Mesenchymal stem cell (in vitro differentiated cells and primary cell): ENCODE results near the gene PTGFRN.

ENCODE experiments used
- DNase-seq: peaks from one replicate; pipeline ENCODE4 v3.0.0-alpha.2; 2013
- H2AFZ ChIP-seq: one replicate; pipeline ENCODE4 v1.6.1; 2013; ENCODE audit warnings: low read depth, mild to moderate bottlenecking, control low read depth, inconsistent platforms, low read length, moderate library complexity
- H2AK5ac ChIP-seq: 2 replicates; pipeline ENCODE4 v1.6.1; 2013; ENCODE audit warnings: low read length, moderate library complexity, mild to moderate bottlenecking, inconsistent platforms; ENCODE audit not compliant: severe bottlenecking
- H2BK120ac ChIP-seq: one replicate; pipeline ENCODE4 v1.6.1; 2013; ENCODE audit warnings: low read depth, mild to moderate bottlenecking, inconsistent platforms, low read length, moderate library complexity
- H2BK12ac ChIP-seq, 2 experiments: one replicate each; pipeline ENCODE4 v1.6.1; 2013; ENCODE audit warnings: inconsistent platforms in 2 of 2, low read length in 2 of 2, mild to moderate bottlenecking in 2 of 2, moderate library complexity in 2 of 2, control low read depth in 1 of 2
- H2BK15ac ChIP-seq: one replicate; pipeline ENCODE4 v1.6.1; 2013; ENCODE audit warnings: mild to moderate bottlenecking, low read depth, inconsistent platforms; ENCODE audit not compliant: poor library complexity, severe bottlenecking
- H2BK5ac ChIP-seq: 2 replicates; pipeline ENCODE4 v1.6.1; 2013; ENCODE audit warnings: low read depth, mild to moderate bottlenecking, low read length, control low read depth, inconsistent platforms; ENCODE audit not compliant: poor library complexity, severe bottlenecking
- H3K14ac ChIP-seq, 2 experiments: one replicate each; pipeline ENCODE4 v1.6.1; 2013; ENCODE audit warnings: inconsistent platforms in 2 of 2, low read length in 2 of 2, control low read depth in 1 of 2, mild to moderate bottlenecking in 1 of 2, moderate library complexity in 1 of 2
- H3K18ac ChIP-seq, 2 experiments: one replicate each; pipeline ENCODE4 v1.6.1; 2013; ENCODE audit warnings: inconsistent platforms in 2 of 2, low read length in 2 of 2, control low read depth in 1 of 2, low read depth in 1 of 2, mild to moderate bottlenecking in 1 of 2
- H3K23ac ChIP-seq, 2 experiments: one replicate each; pipeline ENCODE4 v1.6.1; 2013; ENCODE audit warnings: inconsistent platforms in 2 of 2, low read length in 2 of 2, mild to moderate bottlenecking in 2 of 2, moderate library complexity in 2 of 2, control low read depth in 1 of 2
- H3K27ac ChIP-seq: 2 replicates; pipeline ENCODE4 v1.5.1; 2013; ENCODE audit warnings: mild to moderate bottlenecking, moderate library complexity, low read length, control low read depth, inconsistent platforms; ENCODE audit not compliant: poor library complexity, severe bottlenecking
- H3K27me3 ChIP-seq, 2 experiments: 2 replicates each; pipeline versions ENCODE4 v1.6.1 to v1.7.0; 2013; ENCODE audit warnings: low read length in 2 of 2, mild to moderate bottlenecking in 2 of 2, moderate library complexity in 2 of 2, control low read depth in 1 of 2, inconsistent platforms in 1 of 2; ENCODE audit not compliant: control insufficient read depth in 1 of 2, insufficient read depth in 1 of 2
- H3K36me3 ChIP-seq, 2 experiments: 2 replicates each; pipeline versions ENCODE4 v1.6.1 to v1.7.0; 2013; ENCODE audit warnings: low read length in 2 of 2, control low read depth in 1 of 2, inconsistent platforms in 1 of 2, low read depth in 1 of 2, mild to moderate bottlenecking in 1 of 2; ENCODE audit not compliant: insufficient read depth in 2 of 2, control insufficient read depth in 1 of 2
- H3K4ac ChIP-seq, 2 experiments: one replicate each; pipeline ENCODE4 v1.6.1; 2013; ENCODE audit warnings: inconsistent platforms in 2 of 2, low read length in 2 of 2, mild to moderate bottlenecking in 2 of 2, moderate library complexity in 2 of 2, control low read depth in 1 of 2, low read depth in 1 of 2
- H3K4me1 ChIP-seq: 2 replicates; pipeline ENCODE4 v1.6.1; 2013; ENCODE audit warnings: low read depth, low read length, control low read depth; ENCODE audit not compliant: control insufficient read depth, insufficient read depth
- H3K4me2 ChIP-seq: 2 replicates; pipeline ENCODE4 v1.6.1; 2013; ENCODE audit warnings: low read length, mild to moderate bottlenecking, inconsistent platforms; ENCODE audit not compliant: poor library complexity, severe bottlenecking
- H3K4me3 ChIP-seq, 2 experiments: 2 replicates each; pipeline versions ENCODE4 v1.5.1 to v1.7.0; 2013; ENCODE audit warnings: low read length in 2 of 2, mild to moderate bottlenecking in 2 of 2, control low read depth in 1 of 2, low read depth in 1 of 2; ENCODE audit not compliant: insufficient read depth in 1 of 2
- H3K79me1 ChIP-seq: replicated peaks from 2 replicates; pipeline ENCODE4 v1.6.1; 2013; ENCODE audit warnings: mild to moderate bottlenecking, control low read depth, low read length, inconsistent platforms; ENCODE audit not compliant: poor library complexity, severe bottlenecking
- H3K9ac ChIP-seq: 2 replicates; pipeline ENCODE4 v1.7.0; 2013; ENCODE audit warnings: mild to moderate bottlenecking, low read length, moderate library complexity
- H3K9me3 ChIP-seq: 2 replicates; pipeline ENCODE4 v1.7.0; 2013; ENCODE audit warnings: mild to moderate bottlenecking, low read length; ENCODE audit not compliant: control insufficient read depth
- H4K8ac ChIP-seq: one replicate; pipeline ENCODE4 v1.6.1; 2013; ENCODE audit warnings: inconsistent platforms, mild to moderate bottlenecking, low read length, moderate library complexity
- H4K91ac ChIP-seq: one replicate; pipeline ENCODE4 v1.6.1; 2013; ENCODE audit warnings: mild to moderate bottlenecking, low read length, inconsistent platforms
- WGBS: methylation state at CpG from one replicate; pipeline ENCODE4 v1.1.7; 2013; ENCODE audit warnings: mixed read lengths; 5-methylcytosine and 5-hydroxymethylcytosine counted together

The PTGFRN gene

GRCh38 chr1:117017062-117017461 lies 107.3 kb downstream of the PTGFRN start:
- WGBS, result 93% methylated on average over 4 of the region's 4 CpGs
- no peak overlapping the region for H2AK5ac ChIP-seq

GRCh38 chr1:117017648-117018047 lies 107.9 kb downstream of the PTGFRN start:
- H4K8ac ChIP-seq, result no peak overlapping the region

More at GRCh38 chr1:117017062-117017461, 107.3 kb downstream of the PTGFRN start:
- Histone ChIP-seq H2BK5ac (no peak overlapping the region), H3K27ac (no peak overlapping the region), H2BK120ac (no peak overlapping the region), H3K4me2 (no peak overlapping the region), H3K9ac (no peak overlapping the region), H2BK15ac (no peak overlapping the region), H3K27me3 (peaks cover 0 to 6% of the 10 kb centered on the region in 2 experiments), H3K18ac (no peak overlapping the region), H3K4me1 (peaks cover 1% of the 10 kb centered on the region), H3K9me3 (no peaks in the 10 kb centered on the region), H3K4ac (no peak overlapping the region), H2BK12ac (no peak overlapping the region), H3K79me1 (no peaks in the 10 kb centered on the region), H3K14ac (no peak overlapping the region), H4K91ac (no peak overlapping the region), H4K8ac (no peak overlapping the region), H3K23ac (no peak overlapping the region), H3K4me3 (no peak overlapping the region), H2AFZ (no peak overlapping the region), H3K36me3 (no peaks in the 10 kb centered on the region)
- DNase-seq, result no peak

GRCh38 chr1:117020526-117021156 lies 110.9 kb downstream of the PTGFRN start:
- Histone ChIP-seq H3K9me3 (no peaks in the 10 kb centered on the region), H2AFZ (no peak overlapping the region), H2BK120ac (no peak overlapping the region), H3K36me3 (peaks cover 0 to 6% of the 10 kb centered on the region in 2 experiments), H3K4me3 (no peak overlapping the region), H3K18ac (no peak overlapping the region), H3K27ac (no peak overlapping the region), H2AK5ac (no peak overlapping the region), H2BK5ac (no peak overlapping the region), H2BK12ac (no peak overlapping the region), H2BK15ac (no peak overlapping the region), H4K91ac (no peak overlapping the region), H3K9ac (no peak overlapping the region), H3K79me1 (no peaks in the 10 kb centered on the region), H3K4me2 (no peak overlapping the region), H3K27me3 (peaks cover 0 to 6% of the 10 kb centered on the region in 2 experiments), H3K23ac (no peak overlapping the region), H3K14ac (no peak overlapping the region), H3K4me1 (no peaks in the 10 kb centered on the region), H3K4ac (no peak overlapping the region), H4K8ac (no peak overlapping the region)
- no peak for DNase-seq
- WGBS, result 71% methylated on average over 1 of the region's 1 CpG

More at GRCh38 chr1:117017648-117018047, 107.9 kb downstream of the PTGFRN start:
- peaks cover 1% of the 10 kb centered on the region for H3K4me1 ChIP-seq
- no peaks in the 10 kb centered on the region for H3K36me3 ChIP-seq
- H3K4me2 ChIP-seq, result no peak overlapping the region
- no peak overlapping the region for H2AK5ac ChIP-seq
- H3K79me1 ChIP-seq, result no peaks in the 10 kb centered on the region
- H3K4me3 ChIP-seq, result no peak overlapping the region
- no peak overlapping the region for H3K18ac ChIP-seq
- no peak overlapping the region for H3K14ac ChIP-seq
- WGBS, result 68% methylated on average over 3 of the region's 3 CpGs
- H2BK15ac ChIP-seq, result no peak overlapping the region
- H2BK12ac ChIP-seq, result no peak overlapping the region
- no peak overlapping the region for H2BK120ac ChIP-seq
- no peak overlapping the region for H3K23ac ChIP-seq
- H4K91ac ChIP-seq, result no peak overlapping the region
- H3K9me3 ChIP-seq, result no peaks in the 10 kb centered on the region
- peaks cover 0 to 6% of the 10 kb centered on the region in 2 experiments for H3K27me3 ChIP-seq
- no peak for DNase-seq
- no peak overlapping the region for H3K4ac ChIP-seq
- H3K9ac ChIP-seq, result no peak overlapping the region
- H3K27ac ChIP-seq, result no peak overlapping the region
- H2BK5ac ChIP-seq, result no peak overlapping the region
- no peak overlapping the region for H2AFZ ChIP-seq

- no peak overlapping the region for H3K14ac ChIP-seq
- H2AK5ac ChIP-seq, result no peak overlapping the region
- H4K8ac ChIP-seq, result no peak overlapping the region
- no peak overlapping the region for H2BK5ac ChIP-seq
- DNase-seq, result no peak
- H3K4me1 ChIP-seq, result no peaks in the 10 kb centered on the region
- H3K4me3 ChIP-seq, result no peak overlapping the region
- H3K4ac ChIP-seq, result no peak overlapping the region
- peaks cover 0 to 7% of the 10 kb centered on the region in 2 experiments for H3K36me3 ChIP-seq
- peaks cover 0 to 6% of the 10 kb centered on the region in 2 experiments for H3K27me3 ChIP-seq
- no peak overlapping the region for H3K9ac ChIP-seq
- no peak overlapping the region for H4K91ac ChIP-seq
- H2BK12ac ChIP-seq, result no peak overlapping the region
- H3K9me3 ChIP-seq, result no peaks in the 10 kb centered on the region
- WGBS, result 82% methylated on average over 1 of the region's 3 CpGs
- H3K23ac ChIP-seq, result no peak overlapping the region
- H3K27ac ChIP-seq, result no peak overlapping the region
- H3K4me2 ChIP-seq, result no peak overlapping the region
- H2BK15ac ChIP-seq, result no peak overlapping the region
- no peaks in the 10 kb centered on the region for H3K79me1 ChIP-seq
- H2BK120ac ChIP-seq, result no peak overlapping the region
- H3K18ac ChIP-seq, result no peak overlapping the region
- H2AFZ ChIP-seq, result no peak overlapping the region
Observed at GRCh38 chr1:117022114-117022513, 112.4 kb downstream of the PTGFRN start.
